GM21381 (cell line): Measurements from ENCODE around the gene PRKCQ.
"Not testable (repeated sequence)": the region's sequence is repeated elsewhere in the genome, so short reads cannot be mapped to it uniquely, and the experiment has no call there.

ENCODE experiments used
- ATAC-seq: cut with Tn5 transposase; IDR thresholded peaks from one replicate; pipeline ENCODE4 v1.9.1; 2021; ENCODE audit warnings: mild to moderate bottlenecking, moderate library complexity; ENCODE audit not compliant: unreplicated experiment

The PRKCQ gene

DNA sequence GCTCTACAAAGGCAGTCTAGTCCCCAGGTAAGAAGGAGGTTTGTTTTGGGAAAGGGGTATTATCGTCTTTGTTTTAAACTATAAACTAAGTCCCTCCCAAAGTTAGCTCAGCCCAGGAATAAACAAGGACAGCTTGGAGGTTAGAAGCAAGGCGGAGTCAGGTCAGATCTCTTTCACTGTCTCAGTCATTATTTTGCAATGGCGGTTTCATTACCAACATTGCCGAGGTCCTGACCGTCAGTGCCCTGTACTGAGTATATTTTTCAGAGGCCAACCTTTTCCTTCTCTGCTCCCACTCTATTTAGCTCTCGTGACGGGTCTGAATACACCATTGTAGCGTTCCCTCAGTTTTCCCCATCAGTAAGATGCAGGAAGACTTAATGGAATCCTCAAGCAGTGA lies 184.5 kb downstream of the PRKCQ start:
- no peak for ATAC-seq

DNA sequence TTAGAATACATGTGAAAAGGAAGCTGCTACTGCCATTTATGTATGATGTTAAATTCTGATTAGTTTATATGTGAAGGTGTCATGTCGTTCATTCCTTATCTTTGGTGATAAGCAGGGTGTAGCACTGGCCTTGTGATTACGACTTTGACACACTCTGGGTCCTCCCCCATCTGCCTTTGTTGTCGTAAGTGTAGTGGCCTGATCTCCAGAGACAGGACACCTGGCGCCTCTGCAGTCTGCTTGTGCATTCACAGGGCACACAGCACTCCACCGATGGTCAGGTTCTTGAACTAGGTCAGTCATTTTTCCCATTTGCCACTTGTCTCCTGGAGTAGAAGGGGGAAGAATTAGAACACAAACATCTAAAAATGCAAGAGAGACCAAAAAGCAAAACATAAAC lies 186.0 kb downstream of the PRKCQ start:
- ATAC-seq, result no peak

DNA sequence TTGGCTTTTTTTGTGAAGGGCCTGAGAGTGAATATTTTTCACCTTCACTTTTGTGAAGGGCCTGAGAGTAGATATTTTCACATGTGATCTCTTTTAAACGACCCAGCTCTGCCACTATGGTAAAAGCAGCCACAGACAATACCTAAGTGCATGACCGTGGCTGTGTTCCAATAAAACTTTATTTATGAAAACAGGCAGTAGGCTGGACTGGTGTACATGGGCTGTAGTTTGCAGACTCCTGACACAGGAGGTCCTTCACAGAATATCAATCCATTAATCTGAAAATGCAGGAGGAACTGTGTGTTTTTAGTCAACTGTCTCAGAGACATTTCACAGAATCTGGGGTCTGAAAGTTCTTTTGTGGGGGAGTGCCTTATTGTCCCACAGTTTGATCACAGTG lies 186.9 kb downstream of the PRKCQ start:
- no peak for ATAC-seq

DNA sequence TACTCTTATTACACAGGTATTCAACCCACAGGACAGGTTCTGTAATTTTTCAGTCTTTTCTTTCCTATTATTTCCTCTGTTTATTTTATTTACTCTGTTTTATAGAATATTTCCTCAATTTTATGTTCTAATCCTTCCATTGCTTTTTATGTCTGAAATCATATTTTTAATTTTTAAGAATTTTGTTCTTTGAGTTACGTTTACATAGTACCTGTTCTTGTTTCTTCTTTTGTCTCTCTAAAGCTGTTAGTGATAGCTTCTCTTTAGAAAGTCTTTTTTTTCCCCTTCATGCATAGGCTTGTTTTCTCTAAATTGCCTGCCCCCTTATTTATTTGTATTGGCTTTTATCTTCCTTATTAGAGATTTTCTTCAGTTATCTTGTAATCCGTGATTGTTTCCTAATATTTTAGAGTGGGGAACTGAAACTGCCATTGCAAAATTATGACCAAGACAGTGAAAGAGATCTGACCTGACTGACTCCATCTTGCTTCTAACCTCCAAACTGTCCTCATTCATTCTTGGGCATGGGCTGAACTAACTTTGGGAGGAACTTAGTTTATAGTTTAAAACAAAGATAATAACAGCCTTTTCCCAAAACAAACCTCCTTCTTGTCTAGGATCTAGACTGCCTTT lies 189.7 kb downstream of the PRKCQ start:
- ATAC-seq, result no peak

DNA sequence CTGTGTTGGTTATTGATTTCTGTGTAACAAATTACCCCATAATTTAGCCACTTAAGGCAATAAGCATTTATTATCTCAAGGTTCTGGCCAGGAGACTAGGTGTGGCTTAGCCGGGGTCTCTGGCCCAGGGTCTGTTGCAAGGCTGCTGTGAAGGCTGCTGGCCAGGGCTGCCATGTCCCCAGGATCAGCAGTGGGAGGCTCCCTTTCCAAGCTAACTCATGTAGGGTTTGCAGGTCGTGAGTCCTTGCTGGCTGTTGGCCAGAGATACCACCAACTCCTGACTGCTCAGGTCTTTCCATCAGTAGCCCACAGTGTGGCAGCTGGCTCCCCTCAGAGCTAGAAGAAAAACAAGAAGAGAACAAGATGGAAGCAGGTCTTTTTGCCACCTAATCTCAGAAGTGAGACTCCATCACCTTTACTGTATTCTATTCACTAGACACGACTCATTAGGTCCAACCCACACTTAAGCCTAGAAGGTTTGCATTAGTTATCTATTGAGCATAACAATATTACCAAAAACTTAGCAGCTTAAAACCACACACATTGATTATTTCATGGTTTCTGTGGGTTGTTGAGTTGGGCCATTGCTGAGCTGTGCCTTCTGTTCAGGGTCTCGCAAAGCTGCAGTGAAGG lies 191.7 kb downstream of the PRKCQ start:
- ATAC-seq, result no peak

DNA sequence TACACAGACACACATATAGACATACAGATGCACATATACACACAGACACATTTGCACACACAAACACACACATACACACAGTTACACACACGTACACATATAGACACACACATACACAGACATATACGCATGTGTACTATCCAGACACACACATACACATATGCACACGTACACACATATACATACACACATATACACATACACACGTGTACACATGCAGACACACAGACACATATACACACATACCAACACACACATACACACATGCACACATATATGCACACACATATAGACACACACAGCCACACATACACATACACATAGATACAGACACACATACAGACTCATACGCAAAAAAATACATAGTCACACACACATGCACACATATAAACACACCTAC lies 193.1 kb downstream of the PRKCQ start:
- no peak for ATAC-seq

DNA sequence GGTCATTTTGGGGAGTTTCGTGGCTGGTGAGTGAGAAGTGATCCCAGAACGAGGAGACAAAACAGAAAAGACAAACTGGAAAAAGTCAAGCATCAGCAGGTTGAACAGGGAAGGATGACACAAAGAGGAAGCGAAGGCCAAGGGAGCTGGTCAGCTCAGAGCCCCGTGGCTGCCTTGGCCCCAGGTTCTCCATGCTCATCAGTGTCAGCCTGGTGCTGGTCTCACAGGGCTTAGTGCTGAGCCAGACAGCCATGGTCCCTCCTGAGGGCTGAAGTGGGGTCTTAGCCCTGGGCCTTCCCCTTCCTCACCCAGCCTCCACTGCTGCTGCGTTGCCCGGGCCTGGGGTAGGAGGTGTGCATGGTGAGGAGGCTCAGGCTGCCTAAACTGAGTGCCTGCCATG lies 193.7 kb downstream of the PRKCQ start:
- no peak for ATAC-seq

DNA sequence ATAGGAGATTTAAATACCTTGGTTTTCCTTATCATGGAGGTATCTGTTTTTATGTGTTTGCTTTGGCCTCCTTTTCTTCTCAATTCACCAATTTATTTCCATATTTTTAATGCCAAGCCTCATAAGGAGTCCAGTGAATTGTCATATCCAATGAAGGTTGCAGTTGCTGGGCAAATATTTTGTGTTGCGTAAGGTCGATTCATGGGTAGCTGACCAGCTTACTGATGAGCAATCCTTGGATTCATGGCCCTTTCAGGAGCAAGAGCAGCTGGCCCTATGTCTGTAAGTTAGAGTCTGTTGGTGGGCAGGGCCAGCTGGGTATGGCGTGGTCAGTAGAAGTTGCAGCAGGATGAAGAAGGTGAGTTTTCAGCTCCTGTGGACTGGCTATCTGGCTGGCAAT lies 194.4 kb downstream of the PRKCQ start:
- ATAC-seq, result no peak

DNA sequence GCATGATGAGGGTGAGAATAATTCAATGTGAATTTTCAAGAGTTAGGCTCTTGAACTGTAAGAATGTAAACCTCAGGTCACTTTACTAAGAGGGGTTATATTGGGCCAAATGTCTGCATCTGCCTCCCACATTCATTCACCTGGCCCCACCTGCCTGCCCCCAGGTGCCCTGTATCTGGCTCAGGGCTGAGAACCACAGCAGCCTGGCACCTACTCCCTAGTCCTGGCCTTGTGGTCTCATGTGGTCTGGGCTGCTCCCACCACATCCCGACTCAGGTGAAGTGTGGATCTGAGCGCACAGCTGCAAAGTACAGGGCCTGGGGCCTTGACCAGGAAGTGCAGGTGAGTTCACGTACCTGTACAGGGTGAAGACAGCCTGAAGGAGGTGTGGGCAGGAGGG lies 195.2 kb downstream of the PRKCQ start:
- no peak for ATAC-seq

DNA sequence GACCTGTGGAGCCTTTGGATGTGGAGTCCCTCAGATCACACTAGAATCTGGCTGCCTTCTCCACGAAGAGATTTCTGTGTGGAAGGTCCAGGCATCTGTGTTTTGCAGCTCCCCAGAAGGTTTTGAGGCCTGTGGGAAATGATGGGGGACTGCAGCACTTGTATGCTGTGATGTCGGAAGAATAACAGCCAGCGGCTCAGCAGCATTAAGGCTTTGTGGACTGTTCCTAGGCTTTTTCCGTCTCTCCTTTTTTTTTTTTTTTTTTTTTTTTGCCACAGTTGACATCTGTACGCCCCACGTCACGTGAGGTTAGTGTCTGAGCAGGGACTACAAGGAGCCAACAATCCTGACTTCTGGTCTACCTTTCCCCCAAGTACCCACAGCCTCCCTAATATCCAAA lies 196.0 kb downstream of the PRKCQ start:
- ATAC-seq, result no peak

DNA sequence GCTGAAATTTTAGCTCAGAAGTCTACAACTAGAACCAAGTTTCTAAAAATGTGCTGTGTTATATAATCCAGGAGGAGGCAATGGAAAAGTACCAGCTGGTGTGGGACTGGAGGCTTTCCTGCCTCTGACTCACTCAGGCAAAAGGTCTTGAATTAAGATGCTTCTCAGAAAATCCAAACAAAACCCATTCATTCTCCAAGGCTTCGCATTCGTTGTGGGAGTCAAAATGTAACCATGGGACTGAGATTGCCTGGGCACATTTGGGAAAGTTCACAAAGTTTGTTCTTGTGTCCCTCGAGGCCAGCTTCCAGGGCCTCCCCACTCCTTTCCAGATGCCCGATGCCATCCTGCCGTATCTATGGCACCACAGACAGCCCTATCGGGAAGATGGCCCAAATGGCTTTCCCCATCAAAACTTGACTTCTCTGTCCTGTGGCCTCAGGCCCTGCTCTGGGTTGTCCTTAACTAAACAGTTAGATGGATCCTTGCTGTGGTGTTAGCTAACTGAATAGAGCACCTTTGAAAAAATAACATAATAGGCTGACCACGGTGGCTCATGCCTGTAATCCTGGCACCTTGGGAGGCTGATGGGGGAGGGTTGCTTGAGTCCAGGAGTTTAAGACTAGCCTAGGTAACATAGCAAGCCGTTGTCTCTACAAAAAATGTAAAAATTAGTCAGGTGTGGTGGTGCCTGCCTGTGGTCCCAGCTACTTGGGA lies 196.8 kb downstream of the PRKCQ start:
- ATAC-seq, result no peak

DNA sequence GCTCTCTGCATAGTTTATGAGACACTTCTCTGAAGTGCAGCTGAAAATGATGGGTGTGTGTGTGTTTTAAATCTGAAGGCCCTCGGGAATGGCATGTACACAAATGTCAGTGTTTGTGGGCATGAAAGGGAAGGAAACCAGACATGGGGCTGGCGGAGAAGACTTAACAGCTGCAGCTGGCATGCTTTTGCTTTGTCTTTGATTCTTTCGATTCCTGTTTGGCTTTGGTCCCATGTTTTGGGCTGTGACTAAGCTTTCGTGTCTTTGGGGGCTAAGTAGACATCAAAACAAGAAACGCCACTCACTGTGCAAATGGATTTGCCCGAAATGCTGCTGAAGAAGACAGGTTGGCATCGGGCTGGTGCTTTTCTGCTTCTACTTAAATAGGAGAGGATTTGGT lies 198.0 kb downstream of the PRKCQ start:
- peak; percentile 69 for ATAC-seq

DNA sequence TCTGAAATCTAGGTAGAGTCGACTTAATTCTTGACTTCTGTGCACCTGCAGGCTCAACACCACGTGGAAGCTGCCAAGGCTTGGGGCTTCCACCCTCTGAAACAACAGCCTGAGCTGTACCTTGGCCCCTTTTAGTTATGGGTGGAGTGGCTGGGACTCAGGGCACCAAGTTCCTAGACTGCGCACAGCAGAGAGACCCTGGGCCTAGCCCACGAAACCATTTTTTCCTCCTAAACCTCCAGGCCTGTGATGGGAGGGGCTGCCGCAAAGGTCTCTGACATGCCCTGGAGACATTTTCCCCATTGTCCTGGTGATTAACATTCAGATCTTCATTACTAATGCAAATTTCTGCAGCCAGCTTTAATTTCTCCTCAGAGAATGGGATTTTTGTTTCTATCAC lies 199.6 kb downstream of the PRKCQ start:
- not testable (repeated sequence) for ATAC-seq

DNA sequence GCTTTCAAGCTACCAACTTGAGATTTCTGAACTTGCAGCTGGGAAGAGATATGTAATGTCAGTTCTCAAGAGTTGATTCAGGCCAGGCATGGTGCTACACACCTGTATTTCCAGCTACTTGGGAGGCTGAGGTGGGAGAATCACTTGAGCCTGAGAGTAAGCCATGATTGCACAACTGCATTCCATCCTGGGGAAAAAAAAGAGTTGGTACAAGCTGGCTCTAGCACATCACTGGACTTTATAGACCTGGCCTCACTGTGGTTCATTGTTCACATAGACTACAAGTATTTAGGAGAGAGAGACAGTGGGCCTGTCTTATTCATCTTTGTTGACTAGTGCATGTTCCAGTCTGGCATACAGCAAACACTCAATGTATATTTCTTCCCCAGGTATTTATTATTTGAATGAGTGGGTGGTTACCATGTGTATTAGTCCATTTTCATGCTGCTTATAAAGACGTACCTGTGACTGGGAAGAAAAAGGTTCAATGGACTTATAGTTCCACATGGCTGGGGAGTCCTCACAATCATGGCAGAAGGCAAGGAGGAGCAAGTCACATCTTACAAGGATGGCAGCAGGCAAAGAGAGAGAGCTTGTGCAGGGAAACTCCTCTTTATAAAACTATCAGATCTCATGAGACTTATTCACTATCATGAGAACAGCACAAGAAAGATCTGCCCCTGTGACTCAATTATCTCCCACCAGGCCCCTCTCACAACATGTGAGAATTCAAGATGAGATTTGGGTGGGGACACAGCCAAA lies 200.9 kb downstream of the PRKCQ start:
- ATAC-seq, result no peak
